Measurements from ENCODE around the gene OR2L2.
"Not testable (repeated sequence)": the region's sequence is repeated elsewhere in the genome, so short reads cannot be mapped to it uniquely, and the experiment has no call there.

OR2L2 gene

DNA sequence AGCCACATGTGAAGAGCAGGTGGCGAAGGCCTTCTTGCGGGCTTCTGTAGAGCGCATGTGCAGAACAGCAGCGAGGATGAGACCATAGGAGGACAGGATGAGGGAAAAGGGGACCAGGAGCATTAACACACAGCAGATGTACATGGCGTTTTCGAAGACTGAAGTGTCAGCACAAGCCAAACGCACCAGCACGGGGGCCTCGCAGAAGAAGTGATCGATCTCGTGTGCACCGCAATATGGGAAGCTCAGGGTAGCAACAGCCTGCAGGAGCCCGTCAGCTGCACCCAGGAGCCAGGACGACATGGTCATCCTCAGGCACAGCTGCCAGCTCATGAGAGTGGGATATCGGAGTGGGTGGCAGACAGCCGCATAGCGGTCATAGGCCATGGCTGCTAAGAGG is 54.0 kb downstream of the OR2L2 start:
- ATAC-seq (ENCODE audit: low read depth); H3K27me3 Mint-ChIP-seq; H3K4me1 Mint-ChIP-seq; H3K9me3 Mint-ChIP-seq; H3K36me3 Mint-ChIP-seq; H3K4me3 Mint-ChIP-seq; DNase-seq (ENCODE audit: low spot score in 2 of 2); H3K27ac Mint-ChIP-seq: not testable (repeated sequence)

Data from memory B cell (primary cell).